Sigmoid colon (tissue), 4 donors: ENCODE data around the gene FBXO8.

Source experiments
- CTCF ChIP-seq, 4 experiments: fragments of 450-650 bp in 3 of 4; fragments of 200-600 bp in 1 of 4; IDR thresholded peaks; one replicate each; pipeline ENCODE4 v1.5.1; 2016 to 2019; ENCODE audit warnings: antibody characterized with exemption in 4 of 4, mild to moderate bottlenecking in 3 of 4, moderate library complexity in 2 of 4
- POLR2AphosphoS5 ChIP-seq, 4 donors: sonication (generic); formaldehyde crosslinking; IDR thresholded peaks; one replicate each; pipeline ENCODE4 v1.6.1; 2017; ENCODE audit warnings: antibody characterized with exemption in 4 of 4

GRCh38 chr4:174189392-174190015 is 94.0 kb downstream of the FBXO8 start:
- TF ChIP-seq CTCF (IDR thresholded peaks at IDR 0.05) (no peak), POLR2AphosphoS5 (IDR thresholded peaks at IDR 0.05) (no peak)
